IgD-negative memory B cell (primary cell): Measurements from ENCODE around the gene CTNNBL1. TPM values are rescaled to one million over a fixed set of nuclear protein-coding genes. Genes with fewer than 3 reads are reported as not detected.

Experiments
- H3K27ac Mint-ChIP-seq, 3 donors: one replicate each; pipeline ENCODE4 v1.8.0; 2020 to 2022; ENCODE audit warnings: mild to moderate bottlenecking in 3 of 3, mixed read lengths in 3 of 3, moderate library complexity in 1 of 3
- H3K27me3 Mint-ChIP-seq: one replicate; pipeline ENCODE4 v1.8.0; 2021; ENCODE audit warnings: mixed read lengths
- H3K36me3 Mint-ChIP-seq: one replicate; pipeline ENCODE4 v1.8.0; 2020; ENCODE audit warnings: mild to moderate bottlenecking, mixed read lengths
- H3K4me1 Mint-ChIP-seq, 3 donors: one replicate each; pipeline ENCODE4 v1.8.0; 2020 to 2022; ENCODE audit warnings: mixed read lengths in 3 of 3, mild to moderate bottlenecking in 1 of 3
- H3K4me3 Mint-ChIP-seq, 4 donors: one replicate each; pipeline ENCODE4 v1.8.0; 2020 to 2022; ENCODE audit warnings: mild to moderate bottlenecking in 4 of 4, mixed read lengths in 4 of 4, moderate library complexity in 3 of 4
- H3K9me3 Mint-ChIP-seq, 3 donors: one replicate each; pipeline ENCODE4 v1.8.0; 2020 to 2021; ENCODE audit warnings: mixed read lengths in 3 of 3, mild to moderate bottlenecking in 1 of 3
- polyA plus RNA-seq: library from polyadenylated mRNA; unstranded; fragments of 300-500 nt; fragmentation: Illumina TruSeq; gene quantifications from one replicate; pipeline ENCODE4 v1.2.3, GENCODE V29; 2021

The CTNNBL1 gene
- polyA plus RNA-seq, 1 donor from 2014 or later, result 119 TPM

- Mint-ChIP-seq H3K4me1 (no peaks in the 10 kb centered on the region), H3K36me3 (peaks cover 23% of the 10 kb centered on the region), H3K9me3 (no peaks in the 10 kb centered on the region), H3K27ac (no peak overlapping the region), H3K4me3 (no peak overlapping the region), H3K27me3 (no peaks in the 10 kb centered on the region)
Measured at GRCh38 chr20:37873884-37874283, 180.1 kb downstream of the CTNNBL1 start.

- Mint-ChIP-seq H3K4me1 (no peaks in the 10 kb centered on the region), H3K4me3 (no peak overlapping the region), H3K27ac (no peak overlapping the region), H3K36me3 (peaks cover 23% of the 10 kb centered on the region), H3K9me3 (no peaks in the 10 kb centered on the region), H3K27me3 (no peaks in the 10 kb centered on the region)
Measured at GRCh38 chr20:37875460-37876175, 181.8 kb downstream of the CTNNBL1 start.

- Mint-ChIP-seq H3K36me3 (peaks cover 19% of the 10 kb centered on the region), H3K9me3 (no peaks in the 10 kb centered on the region), H3K4me1 (no peaks in the 10 kb centered on the region), H3K27me3 (no peaks in the 10 kb centered on the region), H3K27ac (no peak overlapping the region), H3K4me3 (peak overlapping the region in 1 of 4 donors; percentile 17)
Measured at GRCh38 chr20:37876863-37877262, 183.0 kb downstream of the CTNNBL1 start.

- H3K9me3 Mint-ChIP-seq, result no peaks in the 10 kb centered on the region
- no peak overlapping the region for H3K27ac Mint-ChIP-seq
Measured at GRCh38 chr20:37877832-37878772, 184.3 kb downstream of the CTNNBL1 start.

GRCh38 chr20:37878835-37879599, 185.2 kb downstream of the CTNNBL1 start:
- H3K36me3 Mint-ChIP-seq, result peaks cover 11% of the 10 kb centered on the region
- H3K9me3 Mint-ChIP-seq, result no peaks in the 10 kb centered on the region
- no peaks in the 10 kb centered on the region for H3K4me1 Mint-ChIP-seq
- no peak overlapping the region for H3K27ac Mint-ChIP-seq
- H3K4me3 Mint-ChIP-seq, result no peak overlapping the region
- no peaks in the 10 kb centered on the region for H3K27me3 Mint-ChIP-seq

More at GRCh38 chr20:37877832-37878772, 184.3 kb downstream of the CTNNBL1 start:
- no peak overlapping the region for H3K4me3 Mint-ChIP-seq
- H3K27me3 Mint-ChIP-seq, result no peaks in the 10 kb centered on the region
- H3K36me3 Mint-ChIP-seq, result peaks cover 19% of the 10 kb centered on the region
- no peaks in the 10 kb centered on the region for H3K4me1 Mint-ChIP-seq

- H3K27me3 Mint-ChIP-seq, result no peaks in the 10 kb centered on the region
- H3K4me3 Mint-ChIP-seq, result no peak overlapping the region
- no peak overlapping the region for H3K27ac Mint-ChIP-seq
- H3K9me3 Mint-ChIP-seq, result no peaks in the 10 kb centered on the region
- H3K4me1 Mint-ChIP-seq, result no peaks in the 10 kb centered on the region
- H3K36me3 Mint-ChIP-seq, result peaks cover 7% of the 10 kb centered on the region
Measured at GRCh38 chr20:37879843-37880242, 186.0 kb downstream of the CTNNBL1 start.

GRCh38 chr20:37880726-37881591, 187.1 kb downstream of the CTNNBL1 start:
- Mint-ChIP-seq H3K9me3 (no peaks in the 10 kb centered on the region), H3K4me3 (no peak overlapping the region), H3K27ac (no peak overlapping the region), H3K36me3 (peaks cover 6% of the 10 kb centered on the region), H3K27me3 (no peaks in the 10 kb centered on the region), H3K4me1 (no peaks in the 10 kb centered on the region)

- H3K4me1 Mint-ChIP-seq, result no peaks in the 10 kb centered on the region
- no peak overlapping the region for H3K4me3 Mint-ChIP-seq
- H3K36me3 Mint-ChIP-seq, result peaks cover 3% of the 10 kb centered on the region
- no peaks in the 10 kb centered on the region for H3K9me3 Mint-ChIP-seq
- no peak overlapping the region for H3K27ac Mint-ChIP-seq
- H3K27me3 Mint-ChIP-seq, result no peaks in the 10 kb centered on the region
Measured at GRCh38 chr20:37881601-37882343, 187.9 kb downstream of the CTNNBL1 start.

GRCh38 chr20:37882961-37883712, 189.3 kb downstream of the CTNNBL1 start:
- Mint-ChIP-seq H3K9me3 (no peaks in the 10 kb centered on the region), H3K36me3 (peaks cover 3% of the 10 kb centered on the region), H3K4me3 (peak overlapping the region in 1 of 4 donors; percentile 34), H3K27me3 (no peaks in the 10 kb centered on the region), H3K27ac (no peak overlapping the region), H3K4me1 (no peaks in the 10 kb centered on the region)

- Mint-ChIP-seq H3K27me3 (no peaks in the 10 kb centered on the region), H3K4me1 (peaks cover 0 to 2% (median 2%) of the 10 kb centered on the region in 3 donors), H3K9me3 (no peaks in the 10 kb centered on the region), H3K27ac (no peak overlapping the region), H3K36me3 (no peaks in the 10 kb centered on the region), H3K4me3 (no peak overlapping the region)
Measured at GRCh38 chr20:37885042-37885441, 191.2 kb downstream of the CTNNBL1 start.

- Mint-ChIP-seq H3K4me1 (peaks cover 0 to 3% (median 2%) of the 10 kb centered on the region in 3 donors), H3K9me3 (no peaks in the 10 kb centered on the region), H3K27ac (no peak overlapping the region), H3K4me3 (no peak overlapping the region), H3K27me3 (no peaks in the 10 kb centered on the region), H3K36me3 (no peaks in the 10 kb centered on the region)
Measured at GRCh38 chr20:37885593-37886503, 192.0 kb downstream of the CTNNBL1 start.

GRCh38 chr20:37886851-37887297, 193.0 kb downstream of the CTNNBL1 start:
- Mint-ChIP-seq H3K27ac (no peak overlapping the region), H3K36me3 (no peaks in the 10 kb centered on the region), H3K9me3 (no peaks in the 10 kb centered on the region), H3K4me3 (no peak overlapping the region), H3K27me3 (no peaks in the 10 kb centered on the region), H3K4me1 (peaks cover 0 to 3% (median 2%) of the 10 kb centered on the region in 3 donors)
